ENCODE measurements around the gene CDC42.

- TF ChIP-seq ZBTB7A (IDR thresholded peaks at IDR 0.05; ENCODE audit: low read depth) (no peak), YY1 (IDR thresholded peaks at IDR 0.05; ENCODE audit: low read depth) (no peak), CREB1 (IDR thresholded peaks at IDR 0.05; ENCODE audit: low read depth) (no peak), EGR1 (IDR thresholded peaks at IDR 0.05) (no peak), MAX (IDR thresholded peaks at IDR 0.05) (no peak), EP300 (IDR thresholded peaks at IDR 0.05; ENCODE audit: borderline replicate concordance) (no peak), RAD21 (IDR thresholded peaks at IDR 0.05; ENCODE audit: low read depth) (no peak), REST (IDR thresholded peaks at IDR 0.05; ENCODE audit: low read depth) (no peak), USF1 (IDR thresholded peaks at IDR 0.05) (no peak), NFIC (IDR thresholded peaks at IDR 0.05) (no peak), TEAD4 (IDR thresholded peaks at IDR 0.05) (no peak), CEBPB (IDR thresholded peaks at IDR 0.05) (no peak), TAF1 (IDR thresholded peaks at IDR 0.05; ENCODE audit: low read depth) (no peak), TCF12 (IDR thresholded peaks at IDR 0.05; ENCODE audit: low read depth) (no peak)
Measured at GRCh38 chr1:22115286-22115685, 62.8 kb downstream of the CDC42 start.

Measured in Ishikawa (cell line).